GM19324 (cell line): Measurements from ENCODE around the gene CPB1.
"Not testable (repeated sequence)": the region's sequence is repeated elsewhere in the genome, so short reads cannot be mapped to it uniquely, and the experiment has no call there.

Experiments used
- ATAC-seq: cut with Tn5 transposase; IDR thresholded peaks from one replicate; pipeline ENCODE4 v1.9.1; 2021; ENCODE audit warnings: mild to moderate bottlenecking, moderate library complexity; ENCODE audit not compliant: unreplicated experiment, low FRiP score

The CPB1 gene

GRCh38 chr3:148827585-148827984, at the start of gene CPB1:
Gene CPB1, plus strand, starts transcription at chr3:148827811. Its CDS starts 13 bp downstream, at chr3:148827824.
- ATAC-seq: no peak

- ATAC-seq: no peak
These were observed 48.7 kb upstream of the CPB1 start for GRCh38 chr3:148778926-148779325.

GRCh38 chr3:148785026-148785425, 42.6 kb upstream of the CPB1 start:
- ATAC-seq: not testable (repeated sequence)

GRCh38 chr3:148786159-148786558, 41.5 kb upstream of the CPB1 start:
- ATAC-seq: not testable (repeated sequence)

GRCh38 chr3:148789146-148789545, 38.5 kb upstream of the CPB1 start:
- no peak for ATAC-seq

- ATAC-seq: no peak
These were observed 37.7 kb upstream of the CPB1 start for GRCh38 chr3:148789906-148790305.

GRCh38 chr3:148790370-148790769, 37.2 kb upstream of the CPB1 start:
- ATAC-seq: no peak

GRCh38 chr3:148790851-148791735, 36.5 kb upstream of the CPB1 start:
- ATAC-seq: no peak

GRCh38 chr3:148791920-148792319, 35.7 kb upstream of the CPB1 start:
- ATAC-seq: no peak

- no peak for ATAC-seq
These were observed 35.1 kb upstream of the CPB1 start for GRCh38 chr3:148792516-148792915.

- no peak for ATAC-seq
These were observed 30.8 kb upstream of the CPB1 start for GRCh38 chr3:148796799-148797198.

GRCh38 chr3:148797795-148798194, 29.8 kb upstream of the CPB1 start:
- no peak for ATAC-seq

GRCh38 chr3:148800414-148800813, 27.2 kb upstream of the CPB1 start:
- ATAC-seq: no peak

- ATAC-seq: no peak
These were observed 17.8 kb upstream of the CPB1 start for GRCh38 chr3:148809835-148810234.

- no peak for ATAC-seq
These were observed 12.1 kb upstream of the CPB1 start for GRCh38 chr3:148815316-148816110.

- ATAC-seq: no peak
These were observed 11.2 kb upstream of the CPB1 start for GRCh38 chr3:148816427-148816826.

GRCh38 chr3:148816981-148817525, 10.6 kb upstream of the CPB1 start:
- no peak for ATAC-seq

GRCh38 chr3:148820361-148821245, 7.0 kb upstream of the CPB1 start:
- ATAC-seq: no peak

- ATAC-seq: no peak
These were observed 4.6 kb upstream of the CPB1 start for GRCh38 chr3:148823026-148823425.

- no peak for ATAC-seq
These were observed 2.1 kb upstream of the CPB1 start for GRCh38 chr3:148825476-148825875.
